HK-2 (cell line): ENCODE data around the gene SLC19A1.

Experiments used
- DNase-seq: peaks from one replicate; pipeline ENCODE4 v3.0.0-alpha.2; 2018; ENCODE audit not compliant: unreplicated experiment

The SLC19A1 gene

DNA sequence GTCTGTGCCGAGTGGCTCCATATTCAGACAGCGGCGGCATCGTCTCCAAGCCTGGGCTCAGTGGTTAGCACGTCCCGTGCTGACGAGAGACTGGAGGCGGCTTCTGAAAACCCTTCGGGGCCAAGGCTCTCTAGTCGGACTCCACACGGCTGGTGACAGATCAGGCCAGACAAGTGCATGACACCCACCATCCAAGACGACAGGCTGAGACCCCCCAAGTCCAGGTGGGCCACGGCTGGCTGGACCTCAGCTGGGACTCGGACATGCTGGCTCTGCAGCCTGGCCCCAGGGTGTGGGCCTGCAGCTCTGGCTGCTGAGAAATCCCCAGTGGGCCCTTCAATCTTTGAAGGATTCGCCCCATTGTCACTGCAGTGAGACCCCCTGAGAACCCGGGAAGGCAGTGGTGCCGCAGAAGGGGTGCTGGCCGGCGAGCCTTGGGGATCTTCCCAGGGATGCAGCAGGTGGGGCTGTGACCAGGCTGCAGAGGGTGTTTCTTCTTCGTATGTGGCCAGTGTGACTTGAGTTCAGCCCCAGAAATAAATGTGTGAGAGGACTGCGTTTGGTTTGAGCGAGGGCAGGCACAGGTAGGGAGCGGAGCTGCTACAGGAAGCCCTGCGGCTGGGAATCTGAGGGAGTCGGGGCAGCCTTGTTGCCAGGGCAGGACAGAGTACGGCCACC is 15.9 kb upstream of the SLC19A1 start:
- no peak for DNase-seq

DNA sequence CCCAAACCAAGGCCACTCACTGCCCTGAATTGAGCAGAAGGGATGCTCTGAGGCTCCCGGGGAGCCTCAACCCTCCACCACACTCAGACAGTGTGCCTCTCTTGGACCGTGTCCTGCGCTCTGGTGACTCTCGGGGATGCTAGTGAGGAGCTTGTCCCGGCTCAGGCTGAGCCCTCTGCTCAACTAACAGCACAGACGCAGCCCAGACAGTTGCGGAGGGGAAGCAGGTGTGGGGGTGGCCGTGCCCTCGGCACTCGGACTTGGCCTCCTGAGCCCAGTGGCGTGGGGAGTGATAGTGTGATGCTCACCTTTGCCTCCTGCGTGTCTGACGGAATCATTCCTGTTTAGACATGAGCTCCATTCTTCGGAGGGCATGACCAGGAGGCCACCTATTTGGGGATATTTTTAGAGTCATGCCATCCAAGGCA is 15.4 kb upstream of the SLC19A1 start:
- no peak for DNase-seq

DNA sequence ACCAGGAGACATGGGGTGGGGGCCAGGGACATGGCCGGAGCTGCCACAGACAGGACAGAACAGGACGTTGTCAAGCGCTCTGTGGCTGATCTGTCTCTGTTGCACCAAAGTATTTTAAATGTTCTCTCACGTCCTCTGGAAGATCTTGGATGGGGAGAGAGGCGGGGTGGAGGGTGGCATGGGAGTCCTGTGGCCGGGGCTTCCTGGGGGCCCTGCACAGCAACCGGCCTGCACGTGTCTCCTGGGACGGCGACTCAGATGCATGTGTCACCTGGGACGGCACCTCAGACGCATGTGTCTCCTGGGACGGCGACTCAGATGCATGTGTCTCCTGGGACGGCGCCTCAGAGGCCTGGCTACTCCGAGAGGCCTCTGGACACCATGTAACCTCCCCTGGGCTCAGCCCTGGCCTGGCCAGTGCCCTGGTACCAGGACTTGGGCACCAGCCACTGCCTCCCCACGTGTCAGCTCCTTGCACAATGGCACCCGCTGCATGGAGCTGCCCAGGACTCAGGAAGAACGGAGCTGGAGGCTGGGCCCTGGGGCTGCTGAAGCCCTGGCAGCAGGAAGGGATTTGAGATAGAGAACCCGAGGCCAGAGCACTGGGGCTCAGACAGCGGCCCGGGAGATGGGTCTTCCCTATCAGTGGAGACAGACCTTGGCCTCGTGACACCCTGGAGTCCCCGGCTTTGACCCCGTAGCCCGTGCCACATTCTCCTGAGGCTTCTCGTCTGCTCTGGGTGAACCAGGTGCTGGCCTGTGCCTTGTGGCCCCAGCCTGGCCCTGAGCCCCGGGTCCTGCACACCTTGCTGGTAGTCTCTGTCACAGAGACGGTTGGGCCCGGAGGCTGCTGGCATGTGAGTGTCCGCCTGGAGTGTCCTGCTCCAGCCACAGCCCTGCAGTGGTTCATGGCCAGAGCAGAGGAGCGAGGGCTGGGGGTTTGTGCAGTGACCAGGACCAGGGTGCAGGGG is 14.7 kb upstream of the SLC19A1 start:
- DNase-seq, result peak; percentile 22

DNA sequence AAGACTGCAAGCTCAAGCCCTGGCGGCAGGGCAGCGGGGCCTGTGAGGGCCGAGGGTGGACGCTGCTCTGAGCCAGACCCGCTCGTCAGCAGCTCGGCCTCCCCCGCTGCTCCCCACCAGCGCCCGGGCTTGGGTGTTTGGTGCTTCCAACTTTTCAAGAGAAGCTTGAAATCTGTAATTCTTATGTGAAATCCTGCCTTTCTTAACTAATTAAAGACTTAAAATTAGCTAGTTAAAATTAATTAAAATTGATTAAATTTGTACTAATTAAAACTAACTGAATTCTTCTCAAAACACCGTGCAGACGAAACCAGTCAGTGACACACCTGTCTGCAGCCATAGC is 14.0 kb upstream of the SLC19A1 start:
- DNase-seq, result no peak

DNA sequence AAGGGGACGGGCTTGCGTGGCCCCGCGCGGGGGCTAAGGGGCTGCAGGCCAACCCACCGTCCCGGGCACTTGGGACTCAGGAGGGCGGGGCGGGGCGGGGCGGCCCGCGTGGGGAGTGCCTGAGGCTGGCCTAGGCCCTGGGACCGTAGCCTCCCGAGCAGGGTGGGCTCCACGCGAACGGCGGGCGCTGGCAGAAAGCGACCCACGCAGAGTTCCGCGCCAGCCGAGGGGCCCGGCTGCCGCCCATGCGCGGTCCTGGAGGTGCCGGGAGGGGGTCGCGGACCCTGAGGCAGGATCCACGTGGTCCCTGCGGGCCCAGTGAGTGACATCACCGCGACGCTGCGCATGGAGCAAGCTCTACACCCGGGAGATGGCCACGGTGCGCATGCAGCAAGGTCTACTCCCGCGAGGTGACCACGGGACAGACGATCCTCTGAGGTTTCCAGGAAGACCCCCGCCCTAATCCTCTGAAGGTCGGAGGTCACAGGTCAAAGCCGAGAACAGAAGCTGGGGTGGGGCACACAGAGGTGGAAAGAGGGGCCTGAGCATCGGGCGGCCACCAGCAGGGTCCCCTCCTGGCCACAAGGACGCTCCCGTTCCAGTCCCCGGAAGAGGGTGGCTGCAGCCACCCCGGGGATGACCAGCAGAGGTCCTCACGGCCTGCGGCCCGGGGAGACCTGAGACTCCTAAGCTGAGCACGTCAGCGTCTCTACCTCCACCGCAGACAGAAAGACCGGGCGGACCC is 13.5 kb upstream of the SLC19A1 start:
- DNase-seq, result peak; percentile 71

DNA sequence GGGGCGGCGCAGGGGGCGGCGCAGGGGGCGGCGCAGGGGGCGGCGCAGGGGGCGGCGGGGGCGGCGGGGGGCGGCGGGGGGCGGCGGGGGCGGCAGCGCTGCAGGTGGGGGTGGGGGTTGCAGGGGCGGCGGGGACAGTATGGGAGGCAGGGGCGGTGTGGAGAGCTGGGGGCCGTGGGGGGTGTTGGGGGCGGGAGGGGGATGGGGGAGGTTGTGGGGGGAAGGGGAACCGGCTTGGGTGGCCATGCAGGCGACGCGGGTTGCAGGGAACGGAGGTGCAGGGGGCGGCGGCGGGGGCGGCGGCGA is 13.0 kb upstream of the SLC19A1 start:
- no peak for DNase-seq

DNA sequence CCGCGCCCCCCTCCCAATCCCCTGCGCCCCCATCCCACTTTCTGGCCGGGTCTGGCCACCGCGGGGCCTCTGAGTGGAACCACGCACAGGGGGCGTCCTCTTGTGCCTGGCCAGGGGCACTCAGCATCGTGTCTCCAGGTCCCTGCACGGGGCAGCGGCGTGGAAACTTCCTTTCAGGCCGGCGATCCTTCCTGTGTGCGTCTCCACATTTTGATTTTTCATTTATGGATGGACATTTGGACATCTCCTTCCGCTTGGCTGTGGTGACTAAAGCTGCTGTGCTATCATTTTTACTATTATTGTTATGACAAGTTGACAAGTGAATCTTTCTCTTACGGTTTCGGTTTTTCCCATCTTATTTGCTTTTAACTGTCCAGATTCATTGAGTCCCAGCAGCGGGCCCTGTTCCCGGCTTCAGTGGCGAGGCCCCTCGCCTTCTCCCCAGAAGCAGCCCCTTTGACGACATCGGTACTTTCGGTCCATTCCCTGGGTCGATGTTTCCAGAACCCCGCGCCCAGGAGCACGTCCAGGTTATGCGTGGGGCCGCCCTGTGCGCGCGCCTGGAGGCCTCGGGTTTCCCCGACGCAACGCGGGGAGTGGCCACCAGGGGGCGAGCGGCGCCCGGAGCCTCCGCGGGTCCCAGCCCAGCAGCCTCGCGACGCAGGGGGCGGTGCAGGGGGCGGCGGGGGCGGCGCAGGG is 12.4 kb upstream of the SLC19A1 start:
- DNase-seq, result peak; percentile 77

DNA sequence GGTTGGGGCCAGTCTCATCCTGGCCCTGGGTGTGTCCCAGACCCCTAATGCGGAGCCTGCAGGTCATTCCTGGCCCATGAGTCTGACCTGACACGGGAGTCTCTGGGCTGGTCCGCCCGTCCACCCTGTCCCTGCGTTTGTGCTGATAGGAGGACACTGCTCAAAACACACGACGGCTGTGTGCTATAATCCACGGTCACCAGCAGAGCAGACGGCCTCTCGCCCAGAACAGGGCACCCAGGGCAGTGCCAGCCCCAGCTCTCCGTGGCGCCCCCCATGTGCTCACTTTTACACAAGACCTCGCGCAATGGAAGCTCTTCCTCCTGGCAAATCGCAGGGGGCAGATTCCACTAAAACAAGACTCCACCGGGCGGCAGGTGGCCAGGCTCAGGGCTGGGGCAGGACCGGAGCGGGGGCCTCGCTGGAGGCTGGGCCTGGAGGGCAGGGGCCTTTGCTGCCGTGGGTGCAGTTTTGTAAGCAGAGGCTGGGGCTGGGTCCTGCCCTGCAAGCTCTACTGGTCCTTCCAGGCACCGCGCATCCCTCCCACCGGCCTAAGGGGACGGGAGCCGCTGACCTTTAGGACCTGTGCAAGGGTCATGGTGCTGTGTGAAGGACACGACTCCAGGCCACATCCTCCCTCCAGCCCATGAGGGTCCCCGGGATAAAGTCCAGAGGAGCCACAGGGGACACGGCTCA is 10.6 kb upstream of the SLC19A1 start:
- DNase-seq, result no peak

DNA sequence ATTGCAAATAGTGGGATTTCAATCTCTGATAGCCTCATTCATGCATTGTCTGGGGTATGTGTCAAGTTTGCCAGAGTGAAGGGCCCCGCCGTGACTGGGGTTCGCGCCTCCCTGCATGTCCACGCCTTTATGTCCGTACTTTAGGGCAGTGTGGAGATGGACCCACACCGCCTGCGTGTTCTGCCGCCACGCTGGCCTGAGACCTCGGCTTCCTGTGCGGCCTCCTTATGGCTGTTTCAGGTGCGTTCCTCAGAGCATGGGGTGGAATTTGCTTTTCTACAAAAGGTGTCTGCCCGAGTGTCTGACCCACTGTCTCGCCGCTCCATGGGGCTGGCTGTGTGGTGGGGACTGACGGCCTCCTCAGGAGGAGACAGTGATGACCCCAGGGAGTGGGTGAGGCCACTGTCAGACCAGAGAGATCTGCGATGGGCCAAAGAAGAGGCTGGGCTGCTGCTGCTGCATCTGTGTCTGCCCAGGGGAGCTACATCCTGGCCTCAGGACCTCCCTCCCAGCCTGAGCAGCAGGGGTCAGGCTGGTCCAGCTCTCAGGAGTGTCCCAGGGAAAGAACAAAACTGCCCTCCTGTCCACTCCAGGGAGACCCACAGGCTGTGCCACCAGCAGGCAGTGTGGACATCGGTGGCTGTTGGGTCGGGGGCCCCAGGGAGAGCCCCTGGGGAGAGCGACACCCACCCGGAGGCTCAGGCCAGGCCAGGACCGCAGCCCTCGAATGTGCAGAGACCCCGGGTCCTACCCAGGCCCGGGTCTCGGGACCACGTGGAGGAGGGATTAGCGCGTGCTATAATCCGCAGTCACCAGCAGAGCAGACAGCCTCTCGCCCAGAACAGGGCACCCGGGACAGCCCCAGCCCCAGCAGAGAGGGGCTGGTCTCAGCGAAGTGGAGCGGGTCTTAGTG is 9.8 kb upstream of the SLC19A1 start:
- no peak for DNase-seq

DNA sequence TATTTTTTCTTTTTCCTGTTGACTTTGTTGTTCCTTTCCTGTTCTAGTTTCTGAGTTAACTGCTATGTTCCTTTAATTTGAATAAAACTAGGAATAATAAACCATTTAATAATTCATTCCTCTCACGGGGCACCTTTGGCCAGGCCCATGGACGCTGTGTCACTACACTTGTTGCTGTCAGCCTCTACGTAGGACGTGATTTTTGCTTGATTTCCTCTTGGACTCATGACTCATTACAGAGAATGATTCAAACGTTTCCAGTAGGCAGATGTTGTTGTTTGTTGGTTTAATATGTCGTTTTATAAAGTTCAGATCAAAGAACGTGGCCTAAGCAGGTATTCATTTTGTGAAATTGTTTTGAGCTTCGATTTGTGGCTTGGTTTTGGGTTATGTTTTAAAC is 9.1 kb upstream of the SLC19A1 start:
- DNase-seq, result no peak

DNA sequence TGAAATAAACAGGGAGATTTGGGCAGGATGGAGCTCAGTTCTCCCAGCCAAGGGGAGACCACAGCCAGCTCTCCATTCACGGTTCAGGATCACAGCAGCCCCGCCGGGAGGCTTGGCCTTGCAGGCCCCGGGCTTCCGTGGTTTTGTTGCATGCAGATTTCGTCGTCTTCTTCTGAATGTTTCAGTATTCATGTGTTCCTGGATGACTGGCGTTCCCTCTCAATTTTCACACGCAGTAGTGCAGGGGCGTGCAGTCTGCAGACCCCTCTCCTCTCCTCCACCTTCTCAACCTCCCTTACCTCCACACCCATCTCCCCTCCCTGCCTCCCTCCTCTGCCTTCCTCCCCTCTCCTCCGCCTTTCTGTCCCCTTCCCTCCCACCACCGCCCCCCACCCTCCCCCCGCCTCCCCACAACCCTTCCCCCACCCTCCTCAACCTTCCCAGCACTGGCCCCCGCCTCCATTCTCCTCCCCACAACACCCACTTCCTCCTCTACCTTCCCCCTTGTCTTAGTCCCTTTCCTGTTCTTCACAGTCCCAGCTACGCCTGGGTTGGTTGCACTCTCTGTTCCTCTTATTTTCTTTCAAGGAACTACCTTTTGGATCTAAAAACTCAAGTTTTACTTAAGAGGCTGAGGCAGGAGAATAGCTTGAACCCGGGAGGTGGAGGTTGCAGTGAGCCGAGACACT is 8.4 kb upstream of the SLC19A1 start:
- no peak for DNase-seq

DNA sequence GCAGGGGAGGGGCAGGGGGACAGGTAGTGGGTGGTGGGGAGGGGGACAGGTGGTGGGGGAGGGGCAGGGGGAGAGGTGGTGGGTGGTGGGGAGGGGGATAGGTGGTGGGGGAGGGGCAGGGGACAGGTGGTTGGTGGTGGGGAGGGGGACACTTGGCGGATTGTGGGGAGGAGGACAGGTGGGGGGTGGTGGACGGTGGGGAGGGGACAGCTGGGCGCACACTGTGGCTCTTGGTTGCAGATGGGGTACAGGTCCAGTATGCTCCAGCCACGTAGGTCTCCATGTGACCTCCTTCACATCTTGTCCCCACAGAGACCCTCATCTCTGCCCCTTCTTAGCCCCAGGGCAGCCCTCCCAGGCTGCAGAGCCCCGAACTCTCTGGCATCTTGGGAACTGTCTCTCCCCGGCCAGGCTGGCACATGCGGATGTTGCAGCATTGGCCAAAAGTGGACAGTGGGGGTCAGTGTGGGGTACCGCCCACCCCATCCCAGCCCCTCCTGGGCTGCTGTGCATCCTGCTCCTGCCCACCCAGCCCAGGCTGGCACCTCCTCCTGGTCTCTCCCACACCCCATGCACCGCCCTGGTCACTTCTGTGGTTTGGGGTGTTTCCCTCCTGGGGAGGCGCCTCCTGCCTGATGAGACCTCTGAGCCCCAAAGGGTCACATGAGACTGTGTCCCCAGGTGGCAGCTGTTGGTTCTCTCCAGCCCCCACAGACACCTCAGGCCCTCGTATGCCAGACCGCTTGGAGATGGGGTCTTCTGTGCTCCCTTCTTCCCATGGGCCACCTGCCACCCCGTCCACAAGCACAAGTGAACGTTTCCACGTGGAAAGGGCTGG is 7.6 kb upstream of the SLC19A1 start:
- DNase-seq, result no peak

DNA sequence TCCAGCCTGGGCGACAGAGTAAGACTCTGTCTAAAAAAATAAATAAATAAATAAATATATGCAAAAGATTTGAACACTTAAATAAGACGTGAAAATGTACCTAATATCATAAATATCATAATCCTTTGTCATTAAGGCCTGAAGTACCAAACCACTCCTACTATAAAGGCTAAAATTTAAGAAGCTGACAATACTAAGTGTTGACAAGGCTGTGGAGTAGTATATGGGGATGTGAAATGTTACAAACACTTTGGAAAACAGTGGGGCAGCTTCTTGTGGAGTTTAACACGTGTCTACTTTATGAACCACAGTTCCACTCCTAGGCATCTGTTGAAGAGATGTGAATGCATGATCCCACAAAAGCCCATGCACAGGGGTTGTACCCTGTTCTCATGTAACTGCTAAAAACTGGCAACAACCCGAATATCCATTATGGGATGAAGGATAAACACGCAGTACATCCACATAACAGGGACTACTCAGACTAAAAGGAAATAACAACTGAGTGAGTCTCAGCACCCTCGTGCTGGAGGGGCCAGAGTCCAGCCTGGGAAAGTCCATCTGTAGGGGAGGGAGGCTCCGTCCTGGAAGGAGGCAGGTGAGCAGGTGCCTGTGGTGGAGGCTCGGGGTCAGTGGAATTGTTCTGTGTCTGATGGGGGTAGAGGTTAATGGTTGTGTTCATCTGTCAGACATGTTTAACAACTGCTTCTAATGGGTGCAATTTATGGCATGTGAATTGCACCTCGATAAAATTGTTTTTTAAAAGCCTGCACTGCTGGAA is 6.7 kb upstream of the SLC19A1 start:
- DNase-seq, result no peak

DNA sequence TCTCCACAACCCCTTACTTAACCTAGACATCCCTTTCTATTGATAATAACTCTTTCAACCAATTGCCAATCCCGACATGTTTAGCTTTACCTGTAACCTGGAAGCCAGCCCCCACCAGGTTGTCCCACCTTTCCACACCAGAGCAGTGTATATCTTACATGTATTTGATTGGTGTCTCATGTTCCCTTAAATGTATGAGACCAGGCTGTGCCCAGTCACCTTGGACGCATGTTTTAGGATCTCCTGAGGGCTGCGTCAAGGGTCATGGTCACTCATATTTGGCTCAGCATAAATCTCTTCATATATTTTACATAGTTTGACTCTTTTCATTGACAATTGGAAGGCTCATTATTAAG is 5.3 kb upstream of the SLC19A1 start:
- no peak for DNase-seq

DNA sequence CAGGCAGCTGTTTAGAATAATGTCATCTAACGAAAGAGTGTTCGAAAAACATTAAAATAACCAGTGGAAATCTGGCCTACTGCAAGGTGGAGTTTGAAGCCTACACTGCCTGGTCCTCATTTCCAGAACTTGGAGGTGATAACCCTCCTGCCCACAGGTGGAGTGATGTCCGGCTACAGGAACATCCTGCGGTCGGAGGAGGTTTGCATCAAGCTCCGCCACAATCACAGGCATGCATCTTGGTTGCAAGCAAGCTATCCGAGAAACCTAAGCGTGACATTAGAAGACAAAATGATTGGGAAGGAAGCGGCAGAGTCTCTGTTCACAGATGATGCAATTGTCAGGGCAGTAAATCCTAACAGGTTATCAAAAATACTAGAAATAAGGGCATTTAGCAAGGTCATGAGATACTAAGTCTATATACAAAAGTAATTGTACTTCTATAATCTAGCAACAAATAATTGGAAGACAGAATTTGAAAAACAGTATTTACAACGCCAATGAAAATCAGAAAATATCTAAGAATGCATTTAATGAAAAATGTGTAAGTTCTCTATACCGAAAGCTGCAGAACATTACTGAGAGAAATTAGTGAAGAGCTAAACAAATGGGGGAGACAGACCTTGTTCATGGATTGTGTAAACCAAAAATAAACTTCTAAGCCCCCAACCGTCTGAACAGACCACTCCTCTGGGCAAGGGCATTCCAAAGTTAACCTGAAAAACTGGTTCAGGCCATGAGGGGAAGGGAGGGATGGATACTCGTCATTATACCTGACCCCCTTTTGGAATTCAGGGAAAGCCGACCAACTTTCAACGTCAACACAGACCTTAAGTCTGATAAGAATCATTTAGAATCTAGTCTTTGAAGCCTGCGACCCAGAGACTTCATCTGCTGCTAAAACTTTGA is 4.7 kb upstream of the SLC19A1 start:
- DNase-seq, result no peak

DNA sequence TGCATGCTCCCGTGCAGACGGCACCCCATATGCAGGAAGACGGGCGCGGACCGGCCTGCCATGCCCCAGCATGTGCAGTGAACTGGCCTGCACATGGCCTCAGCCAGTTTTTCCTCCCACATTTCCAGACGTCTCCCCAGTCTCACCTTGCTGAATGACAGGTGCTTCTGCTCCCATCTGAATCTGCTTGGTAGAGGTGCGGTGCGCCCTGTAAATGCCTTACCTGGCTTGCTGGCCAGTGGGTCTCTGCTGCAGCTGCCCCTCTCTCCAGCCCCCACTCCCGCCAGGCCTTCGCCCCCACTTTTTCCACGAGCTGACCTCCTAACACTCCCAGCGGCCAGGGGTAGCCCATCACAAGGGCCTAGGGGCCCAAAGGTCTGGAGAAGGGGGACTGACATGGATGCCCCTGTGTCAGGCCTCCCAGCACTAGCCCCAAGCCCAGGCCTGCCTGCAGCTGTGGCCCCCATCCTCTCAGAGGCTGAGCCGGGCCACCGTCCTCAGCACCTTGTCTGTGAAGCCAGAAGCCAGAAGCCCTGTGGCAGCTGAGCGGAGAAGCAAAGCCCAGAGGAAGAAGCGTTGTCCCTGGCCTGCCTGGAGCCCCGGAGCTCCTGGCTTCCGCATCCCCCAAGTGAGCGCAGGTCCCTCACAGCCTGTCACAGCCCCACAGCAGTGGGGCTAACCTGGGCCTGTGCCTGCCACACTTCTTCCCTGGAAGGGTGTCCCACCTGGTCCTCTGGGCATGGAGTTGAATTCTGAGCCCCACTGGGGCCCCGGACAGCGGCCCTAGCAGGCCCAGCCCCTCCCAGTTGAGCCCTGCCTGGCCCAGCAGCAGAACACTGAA is 3.7 kb upstream of the SLC19A1 start:
- DNase-seq, result no peak
